GM23338 (cell line): ENCODE data around the gene MAP4K4.

ENCODE experiments used
- EZH2 ChIP-seq: fragments of 200-600 bp; sonication (generic); IDR thresholded peaks from one replicate; pipeline ENCODE4 v1.8.0; 2017; ENCODE audit warnings: antibody characterized with exemption, mild to moderate bottlenecking, low read depth; ENCODE audit not compliant: unreplicated experiment
- EZH2phosphoT487 ChIP-seq: fragments of 200-600 bp; sonication (generic); IDR thresholded peaks from one replicate; pipeline ENCODE4 v1.8.1; 2018; ENCODE audit warnings: antibody characterized with exemption; ENCODE audit not compliant: unreplicated experiment
- TF ChIP-seq, protein P1 (sequence below), 2 experiments: fragments of 200-600 bp in 1 of 2; sonication (generic) in 1 of 2; conservative IDR thresholded peaks; 2 replicates each; pipeline versions ENCODE4 v1.5.1 to v1.6.1; 2016 to 2017; ENCODE audit warnings: antibody characterized with exemption in 2 of 2, low read depth in 2 of 2, mild to moderate bottlenecking in 2 of 2, moderate library complexity in 1 of 2

DNA sequence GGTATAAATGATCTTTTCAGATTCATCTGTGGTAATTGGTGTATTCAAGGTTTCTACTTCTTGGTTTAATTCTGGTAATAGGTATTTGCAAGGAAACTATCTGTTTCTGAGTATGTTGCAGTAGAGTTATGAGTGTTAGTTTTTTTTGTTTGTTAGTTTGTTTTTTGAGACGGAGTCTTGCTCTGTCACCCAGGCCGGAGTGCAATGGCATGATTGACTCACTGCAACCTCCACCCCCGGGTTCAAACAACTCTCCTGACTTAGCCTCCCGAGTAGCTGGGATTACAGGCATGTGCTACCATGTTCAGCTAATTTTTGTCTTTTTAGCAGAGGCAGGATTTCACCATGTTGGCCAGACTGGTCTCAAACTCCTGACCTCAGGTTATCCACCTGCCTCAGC lies 233.3 kb downstream of the MAP4K4 start:
- no peak for TF ChIP-seq EZH2
- TF ChIP-seq, protein P1, sequence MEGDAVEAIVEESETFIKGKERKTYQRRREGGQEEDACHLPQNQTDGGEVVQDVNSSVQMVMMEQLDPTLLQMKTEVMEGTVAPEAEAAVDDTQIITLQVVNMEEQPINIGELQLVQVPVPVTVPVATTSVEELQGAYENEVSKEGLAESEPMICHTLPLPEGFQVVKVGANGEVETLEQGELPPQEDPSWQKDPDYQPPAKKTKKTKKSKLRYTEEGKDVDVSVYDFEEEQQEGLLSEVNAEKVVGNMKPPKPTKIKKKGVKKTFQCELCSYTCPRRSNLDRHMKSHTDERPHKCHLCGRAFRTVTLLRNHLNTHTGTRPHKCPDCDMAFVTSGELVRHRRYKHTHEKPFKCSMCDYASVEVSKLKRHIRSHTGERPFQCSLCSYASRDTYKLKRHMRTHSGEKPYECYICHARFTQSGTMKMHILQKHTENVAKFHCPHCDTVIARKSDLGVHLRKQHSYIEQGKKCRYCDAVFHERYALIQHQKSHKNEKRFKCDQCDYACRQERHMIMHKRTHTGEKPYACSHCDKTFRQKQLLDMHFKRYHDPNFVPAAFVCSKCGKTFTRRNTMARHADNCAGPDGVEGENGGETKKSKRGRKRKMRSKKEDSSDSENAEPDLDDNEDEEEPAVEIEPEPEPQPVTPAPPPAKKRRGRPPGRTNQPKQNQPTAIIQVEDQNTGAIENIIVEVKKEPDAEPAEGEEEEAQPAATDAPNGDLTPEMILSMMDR (conservative IDR thresholded peaks at IDR 0.05; ENCODE audit: low read depth in 2 of 2), result no peak
- no peak for TF ChIP-seq EZH2phosphoT487
